Parathyroid adenoma (tissue), 2 donors: ENCODE measurements around the gene UBAC1.

ENCODE experiments used
- H2AFZ ChIP-seq: fragments of 300-600 bp; sonication (generic); one replicate; pipeline ENCODE4 v1.7.0; 2017; ENCODE audit warnings: antibody characterized with exemption, mild to moderate bottlenecking
- H3K27ac ChIP-seq: fragments of 300-600 bp; sonication (generic); one replicate; pipeline ENCODE4 v1.7.0; 2017
- H3K27me3 ChIP-seq: fragments of 300-600 bp; sonication (generic); one replicate; pipeline ENCODE4 v1.7.0; 2017; ENCODE audit warnings: low read length; ENCODE audit not compliant: control insufficient read depth, insufficient read depth
- H3K36me3 ChIP-seq: fragments of 300-600 bp; sonication (generic); one replicate; pipeline ENCODE4 v1.7.0; 2017; ENCODE audit warnings: low read length; ENCODE audit not compliant: control insufficient read depth, insufficient read depth
- H3K4me1 ChIP-seq: fragments of 300-600 bp; sonication (generic); one replicate; pipeline ENCODE4 v1.7.0; 2017; ENCODE audit warnings: control low read depth
- H3K4me2 ChIP-seq: fragments of 300-600 bp; sonication (generic); one replicate; pipeline ENCODE4 v1.7.0; 2017; ENCODE audit warnings: low read length
- H3K4me3 ChIP-seq: fragments of 300-600 bp; sonication (generic); one replicate; pipeline ENCODE4 v1.7.0; 2017; ENCODE audit warnings: low read depth, low read length
- H3K79me2 ChIP-seq: fragments of 300-600 bp; sonication (generic); one replicate; pipeline ENCODE4 v1.7.0; 2017; ENCODE audit warnings: control low read depth
- H3K9ac ChIP-seq: fragments of 300-600 bp; sonication (generic); one replicate; pipeline ENCODE4 v1.7.0; 2017; ENCODE audit warnings: mild to moderate bottlenecking
- H3K9me3 ChIP-seq: fragments of 300-600 bp; sonication (generic); one replicate; pipeline ENCODE4 v1.7.0; 2017; ENCODE audit warnings: low read length; ENCODE audit not compliant: control insufficient read depth
- TF ChIP-seq, protein P1 (sequence below): fragments of 300-600 bp; sonication (generic); IDR thresholded peaks from one replicate; pipeline ENCODE4 v1.7.0; 2017; ENCODE audit warnings: antibody characterized with exemption, mild to moderate bottlenecking
- donor health status: primary hyperparathyroidism.

UBAC1 gene

DNA sequence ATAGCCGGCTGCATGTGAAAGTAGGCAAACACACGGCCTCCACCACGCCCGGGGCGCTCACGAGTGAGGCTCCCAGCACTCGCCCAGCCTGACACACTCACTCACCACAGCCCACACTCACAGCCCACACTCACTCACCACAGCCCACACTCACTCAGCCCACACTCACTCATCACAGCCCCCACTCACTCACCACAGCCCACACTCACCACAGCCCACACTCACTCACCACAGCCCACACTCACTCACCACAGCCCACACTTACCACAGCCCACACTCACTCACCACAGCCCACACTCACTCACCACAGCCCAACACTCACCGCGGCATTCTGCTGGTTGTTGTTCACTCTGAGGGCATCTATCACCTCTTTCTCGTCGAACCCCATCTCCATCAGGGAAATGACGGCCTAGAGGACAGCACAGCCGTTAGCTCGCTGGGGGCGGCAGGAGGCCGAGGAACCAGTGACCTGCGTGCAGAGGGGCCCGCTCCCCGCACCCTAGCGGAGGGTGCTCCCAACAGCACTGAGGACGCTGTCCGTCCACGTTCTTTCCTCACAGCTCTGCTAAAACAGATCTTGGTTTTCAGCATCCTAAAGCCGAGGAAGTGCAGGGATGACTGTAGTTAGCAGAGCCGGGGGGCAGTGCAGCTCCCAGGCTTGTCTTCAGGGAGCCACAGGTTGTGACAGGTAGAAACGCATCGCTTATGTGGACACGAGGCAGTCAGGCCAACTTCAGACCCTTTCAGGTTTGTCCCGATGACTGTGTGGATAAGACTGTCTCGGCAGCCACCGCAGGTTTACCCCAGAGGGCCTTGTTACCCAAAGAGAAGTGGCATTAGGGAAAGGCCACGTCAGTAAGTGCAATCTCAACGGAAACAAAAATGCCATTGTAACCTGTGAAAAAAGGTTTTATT lies 21.6 kb downstream of the UBAC1 start:
- Histone ChIP-seq H3K27ac (no peak overlapping the region), H3K27me3 (no peaks in the 10 kb centered on the region), H3K79me2 (peaks cover 5% of the 10 kb centered on the region), H3K4me2 (no peak overlapping the region), H3K36me3 (no peaks in the 10 kb centered on the region), H3K4me1 (no peaks in the 10 kb centered on the region), H3K9ac (no peak overlapping the region), H3K4me3 (no peak overlapping the region), H3K9me3 (no peaks in the 10 kb centered on the region), H2AFZ (no peak overlapping the region)
- TF ChIP-seq, protein P1, sequence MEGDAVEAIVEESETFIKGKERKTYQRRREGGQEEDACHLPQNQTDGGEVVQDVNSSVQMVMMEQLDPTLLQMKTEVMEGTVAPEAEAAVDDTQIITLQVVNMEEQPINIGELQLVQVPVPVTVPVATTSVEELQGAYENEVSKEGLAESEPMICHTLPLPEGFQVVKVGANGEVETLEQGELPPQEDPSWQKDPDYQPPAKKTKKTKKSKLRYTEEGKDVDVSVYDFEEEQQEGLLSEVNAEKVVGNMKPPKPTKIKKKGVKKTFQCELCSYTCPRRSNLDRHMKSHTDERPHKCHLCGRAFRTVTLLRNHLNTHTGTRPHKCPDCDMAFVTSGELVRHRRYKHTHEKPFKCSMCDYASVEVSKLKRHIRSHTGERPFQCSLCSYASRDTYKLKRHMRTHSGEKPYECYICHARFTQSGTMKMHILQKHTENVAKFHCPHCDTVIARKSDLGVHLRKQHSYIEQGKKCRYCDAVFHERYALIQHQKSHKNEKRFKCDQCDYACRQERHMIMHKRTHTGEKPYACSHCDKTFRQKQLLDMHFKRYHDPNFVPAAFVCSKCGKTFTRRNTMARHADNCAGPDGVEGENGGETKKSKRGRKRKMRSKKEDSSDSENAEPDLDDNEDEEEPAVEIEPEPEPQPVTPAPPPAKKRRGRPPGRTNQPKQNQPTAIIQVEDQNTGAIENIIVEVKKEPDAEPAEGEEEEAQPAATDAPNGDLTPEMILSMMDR, result no peak

- H3K9ac ChIP-seq, result no peak overlapping the region
- H3K79me2 ChIP-seq, result peaks cover 3% of the 10 kb centered on the region
- no peak overlapping the region for H3K4me2 ChIP-seq
- H3K27ac ChIP-seq, result no peak overlapping the region
- no peaks in the 10 kb centered on the region for H3K36me3 ChIP-seq
- TF ChIP-seq, protein P1, result no peak
- no peak overlapping the region for H3K4me3 ChIP-seq
- H3K27me3 ChIP-seq, result no peaks in the 10 kb centered on the region
- no peak overlapping the region for H2AFZ ChIP-seq
- no peaks in the 10 kb centered on the region for H3K4me1 ChIP-seq
- H3K9me3 ChIP-seq, result no peaks in the 10 kb centered on the region
Observed at GRCh38 chr9:135937521-135938489, 23.4 kb downstream of the UBAC1 start.

GRCh38 chr9:135933114-135933513 lies 28.1 kb downstream of the UBAC1 start:
- Histone ChIP-seq H3K36me3 (no peaks in the 10 kb centered on the region), H3K79me2 (no peaks in the 10 kb centered on the region), H3K4me2 (no peak overlapping the region), H3K9me3 (no peaks in the 10 kb centered on the region), H3K27me3 (no peaks in the 10 kb centered on the region), H3K9ac (no peak overlapping the region), H3K4me3 (no peak overlapping the region), H3K4me1 (no peaks in the 10 kb centered on the region), H2AFZ (no peak overlapping the region), H3K27ac (no peak overlapping the region)
- TF ChIP-seq, protein P1, result no peak

DNA sequence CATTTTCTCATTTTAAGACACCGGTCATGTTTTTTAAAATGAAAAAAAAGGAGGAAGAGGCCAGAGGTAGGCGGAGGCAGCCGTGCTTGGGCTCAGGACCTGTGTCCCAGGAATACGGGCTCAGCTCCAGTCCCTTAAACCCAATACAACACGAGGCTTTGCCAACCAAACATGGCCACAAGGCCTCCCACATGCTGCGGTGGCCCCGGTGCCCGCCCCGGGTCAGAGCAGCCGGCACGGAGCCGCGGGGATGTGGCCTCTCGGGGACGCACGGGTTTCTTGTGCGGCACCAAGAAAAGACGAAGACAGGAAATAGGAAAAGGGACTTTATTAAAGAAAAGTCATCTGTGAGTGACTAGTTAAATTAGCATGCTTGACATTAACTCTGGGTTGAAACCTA lies 28.5 kb downstream of the UBAC1 start:
- Histone ChIP-seq H3K4me1 (no peaks in the 10 kb centered on the region), H3K9ac (no peak overlapping the region), H3K9me3 (no peaks in the 10 kb centered on the region), H3K4me3 (no peak overlapping the region), H3K36me3 (no peaks in the 10 kb centered on the region), H3K4me2 (no peak overlapping the region), H3K27ac (no peak overlapping the region), H2AFZ (no peak overlapping the region), H3K27me3 (no peaks in the 10 kb centered on the region), H3K79me2 (no peaks in the 10 kb centered on the region)
- TF ChIP-seq, protein P1, result no peak
